Activated effector memory CD4-positive, alpha-beta T cell treated with anti-CD3 and anti-CD28 coated beads, Interleukin-2, amount 50 U/mL, for 16 hours (primary cell): Measurements from ENCODE around the gene GRID2.
"Not testable (repeated sequence)": the region's sequence is repeated elsewhere in the genome, so short reads cannot be mapped to it uniquely, and the experiment has no call there.

Source experiments
- DNase-seq: peaks from one replicate; pipeline ENCODE4 v3.0.0-alpha.2; 2020

Gene GRID2

GRCh38 chr4:93633721-93634120, 1330.0 kb downstream of the GRID2 start:
- DNase-seq = no peak

GRCh38 chr4:93635943-93636342, 1332.2 kb downstream of the GRID2 start:
- no peak for DNase-seq

GRCh38 chr4:93645120-93645519, 1341.4 kb downstream of the GRID2 start:
- DNase-seq = no peak

- DNase-seq = no peak
These were observed 1342.6 kb downstream of the GRID2 start for GRCh38 chr4:93646233-93646930.

- DNase-seq = no peak
These were observed 1344.5 kb downstream of the GRID2 start for GRCh38 chr4:93648258-93648657.

- no peak for DNase-seq
These were observed 1346.1 kb downstream of the GRID2 start for GRCh38 chr4:93649828-93650227.

GRCh38 chr4:93654211-93654610, 1350.4 kb downstream of the GRID2 start:
- no peak for DNase-seq

GRCh38 chr4:93657527-93657926, 1353.8 kb downstream of the GRID2 start:
- DNase-seq = no peak

- no peak for DNase-seq
These were observed 1354.7 kb downstream of the GRID2 start for GRCh38 chr4:93658443-93658842.

- no peak for DNase-seq
These were observed 1355.9 kb downstream of the GRID2 start for GRCh38 chr4:93659629-93660028.

GRCh38 chr4:93660036-93660435, 1356.3 kb downstream of the GRID2 start:
- no peak for DNase-seq

- DNase-seq = no peak
These were observed 1366.7 kb downstream of the GRID2 start for GRCh38 chr4:93670434-93670833.

GRCh38 chr4:93671093-93671492, 1367.3 kb downstream of the GRID2 start:
- no peak for DNase-seq

- not testable (repeated sequence) for DNase-seq
These were observed 1373.2 kb downstream of the GRID2 start for GRCh38 chr4:93676937-93677336.

- DNase-seq = no peak
These were observed 1380.8 kb downstream of the GRID2 start for GRCh38 chr4:93684571-93684970.

GRCh38 chr4:93687304-93687703, 1383.5 kb downstream of the GRID2 start:
- no peak for DNase-seq

GRCh38 chr4:93688978-93689377, 1385.2 kb downstream of the GRID2 start:
- no peak for DNase-seq

GRCh38 chr4:93693141-93693540, 1389.4 kb downstream of the GRID2 start:
- no peak for DNase-seq

GRCh38 chr4:93698686-93699085, 1394.9 kb downstream of the GRID2 start:
- no peak for DNase-seq

- no peak for DNase-seq
These were observed 1396.8 kb downstream of the GRID2 start for GRCh38 chr4:93700571-93700970.

GRCh38 chr4:93710101-93710846, 1406.5 kb downstream of the GRID2 start:
- no peak for DNase-seq

GRCh38 chr4:93710847-93711430, 1407.2 kb downstream of the GRID2 start:
- no peak for DNase-seq

- no peak for DNase-seq
These were observed 1414.5 kb downstream of the GRID2 start for GRCh38 chr4:93718233-93718632.

- no peak for DNase-seq
These were observed 1415.8 kb downstream of the GRID2 start for GRCh38 chr4:93719552-93719951.
